ENCODE data around the gene CPN2.

- TF ChIP-seq CTCF (IDR thresholded peaks at IDR 0.05): no peak
- no peak for TF ChIP-seq POLR2AphosphoS5 (IDR thresholded peaks at IDR 0.05)
- no peak for TF ChIP-seq POLR2A (IDR thresholded peaks at IDR 0.05)
Measured at GRCh38 chr3:194390835-194391234, 39.7 kb upstream of the CPN2 start.
